GM18873 (cell line): ENCODE measurements around the gene MOB3A.

Experiments used
- ATAC-seq: cut with Tn5 transposase; IDR thresholded peaks from one replicate; pipeline ENCODE4 v1.9.1; 2021; ENCODE audit warnings: mild to moderate bottlenecking, moderate library complexity, moderate number of reproducible peaks; ENCODE audit not compliant: unreplicated experiment, low FRiP score

The MOB3A gene

DNA sequence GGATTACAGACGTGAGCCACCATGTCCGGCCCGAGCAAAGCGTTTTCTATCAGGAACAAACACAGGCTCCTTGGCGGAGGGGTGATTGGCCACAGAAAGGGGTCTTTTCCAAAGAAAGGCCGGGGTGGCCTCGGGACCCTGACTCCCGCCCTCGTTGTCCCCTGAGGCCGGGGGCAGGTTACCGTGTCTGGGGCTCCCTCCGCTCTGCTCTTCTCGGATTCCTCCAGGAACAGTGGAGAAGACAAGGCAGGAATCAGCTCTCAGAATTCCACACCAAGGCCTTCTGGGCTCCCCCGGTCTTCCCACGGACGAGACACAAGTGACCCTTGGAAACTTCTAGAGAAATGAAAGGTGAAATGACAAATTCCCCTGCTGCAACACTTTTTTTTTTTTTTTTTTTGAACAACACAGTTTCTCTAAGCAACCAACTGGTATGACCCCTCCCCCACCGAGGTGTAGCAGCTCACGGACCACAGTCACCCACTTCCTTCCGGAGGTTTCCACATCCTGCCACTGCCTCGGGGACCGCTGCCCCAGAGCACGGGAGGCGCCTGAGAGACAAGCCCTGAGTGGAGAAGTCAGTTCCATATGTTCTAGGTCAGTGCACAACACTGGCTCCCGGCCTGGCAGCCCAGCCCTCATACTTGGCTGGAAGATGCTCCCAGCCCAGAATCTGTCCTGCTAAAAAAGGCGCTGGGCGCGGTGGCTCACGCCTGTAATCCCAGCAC lies 11.0 kb downstream of the MOB3A start:
- peak; percentile 39 for ATAC-seq

DNA sequence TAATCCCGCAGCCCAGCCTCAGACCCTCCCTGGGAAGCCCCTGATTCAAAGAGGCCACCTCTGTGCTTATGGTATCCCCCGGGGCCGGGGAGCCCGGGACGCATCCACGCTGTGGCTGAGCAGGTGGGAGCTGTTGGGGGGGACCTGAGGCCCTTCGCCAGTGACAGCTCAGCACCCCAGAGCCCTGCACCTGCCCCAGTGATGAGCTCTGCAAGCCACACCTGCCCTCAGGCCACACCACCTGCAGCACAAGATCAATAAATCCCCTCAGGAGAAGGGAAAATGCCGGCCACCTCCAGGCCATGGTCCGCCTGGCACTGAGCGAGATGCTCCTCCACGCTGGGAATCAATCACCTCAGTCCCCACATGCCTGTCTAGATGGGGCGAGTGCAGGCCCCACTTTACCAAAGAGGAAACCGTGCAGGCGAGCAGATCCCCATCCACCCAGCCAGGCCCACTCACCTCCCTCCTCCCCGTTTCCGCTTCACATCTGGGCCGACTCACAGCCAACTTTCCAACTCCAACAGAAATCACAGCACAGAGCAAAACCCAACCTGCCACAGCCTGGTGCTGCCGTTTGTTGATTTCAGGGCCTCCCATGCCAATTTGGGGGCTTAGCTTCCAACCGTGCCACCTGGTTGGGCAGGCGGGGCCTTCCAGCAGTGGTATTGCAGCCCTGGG lies 12.8 kb downstream of the MOB3A start:
- ATAC-seq = no peak

DNA sequence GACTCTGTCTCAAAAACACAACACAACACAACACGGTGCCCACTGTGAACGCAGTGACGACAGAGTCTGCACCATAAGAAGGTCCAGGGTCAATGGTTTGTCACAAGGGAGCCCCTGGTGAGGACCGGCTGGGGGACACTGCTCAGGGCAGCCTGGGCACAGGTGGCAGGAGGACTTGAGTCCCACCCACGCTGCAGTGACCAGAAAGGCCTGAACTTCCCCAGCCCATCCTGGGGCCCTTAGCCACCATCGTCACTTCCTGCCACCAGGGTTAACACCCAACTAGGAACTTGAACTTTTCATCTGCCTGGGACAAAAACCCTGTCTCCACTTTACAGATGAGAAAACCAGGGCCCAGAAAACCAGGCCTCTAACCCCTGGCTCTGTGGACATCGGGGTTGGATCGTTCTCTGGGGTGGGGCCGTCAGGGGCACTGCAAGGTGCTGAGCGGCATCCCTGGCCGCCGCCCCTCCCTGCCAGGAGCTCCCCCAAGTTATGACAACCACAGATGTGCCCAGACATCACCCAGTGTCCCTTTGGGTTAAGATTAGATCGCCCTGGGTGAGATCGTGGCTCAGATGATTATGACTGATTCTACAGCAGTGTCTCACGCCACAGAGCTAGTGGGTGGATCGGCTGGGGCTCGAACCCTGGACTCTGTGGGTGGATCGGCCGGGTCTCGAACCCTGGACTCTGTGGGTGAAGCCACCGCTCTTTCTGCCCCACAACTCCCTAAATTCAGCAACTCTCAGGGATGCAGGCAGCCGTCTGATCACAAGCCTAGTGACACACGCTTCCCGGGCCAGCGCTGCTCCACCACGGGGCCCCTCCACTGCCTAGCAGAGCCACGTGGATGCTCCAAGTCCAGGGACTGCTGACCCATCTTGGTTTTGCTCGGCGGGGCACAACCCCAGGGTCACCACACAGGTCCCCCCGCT lies 14.0 kb downstream of the MOB3A start:
- no peak for ATAC-seq

DNA sequence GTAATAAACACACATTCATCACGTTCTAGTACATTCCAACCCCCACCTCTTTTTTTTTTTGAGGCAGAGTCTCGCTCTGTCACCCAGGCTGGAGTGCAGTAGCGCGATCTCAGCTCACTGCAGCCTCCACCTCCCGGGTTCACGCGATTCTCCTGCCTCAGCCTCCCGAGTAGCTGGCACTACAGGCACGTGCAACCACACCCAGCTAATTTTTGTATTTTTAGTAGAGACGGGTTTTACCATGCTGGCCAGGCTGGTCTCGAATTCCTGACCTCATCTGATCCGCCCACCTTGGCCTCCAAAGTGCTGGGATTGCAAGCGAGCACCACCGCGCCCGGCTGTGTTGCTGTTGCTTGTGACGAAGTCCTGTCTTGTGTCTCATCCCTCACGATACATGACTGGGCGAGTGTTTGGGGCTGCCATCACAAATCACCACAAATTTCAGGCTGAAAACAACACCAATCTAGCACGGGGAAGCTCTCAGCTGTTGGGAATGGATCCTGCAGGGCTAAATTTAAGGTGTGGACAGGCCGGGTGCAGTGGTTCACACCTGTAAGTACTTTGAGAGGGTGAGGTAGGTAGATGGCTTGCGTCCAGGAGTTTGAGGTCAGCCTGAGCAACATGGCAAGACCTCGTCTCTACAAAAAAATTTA lies 15.7 kb downstream of the MOB3A start:
- no peak for ATAC-seq

DNA sequence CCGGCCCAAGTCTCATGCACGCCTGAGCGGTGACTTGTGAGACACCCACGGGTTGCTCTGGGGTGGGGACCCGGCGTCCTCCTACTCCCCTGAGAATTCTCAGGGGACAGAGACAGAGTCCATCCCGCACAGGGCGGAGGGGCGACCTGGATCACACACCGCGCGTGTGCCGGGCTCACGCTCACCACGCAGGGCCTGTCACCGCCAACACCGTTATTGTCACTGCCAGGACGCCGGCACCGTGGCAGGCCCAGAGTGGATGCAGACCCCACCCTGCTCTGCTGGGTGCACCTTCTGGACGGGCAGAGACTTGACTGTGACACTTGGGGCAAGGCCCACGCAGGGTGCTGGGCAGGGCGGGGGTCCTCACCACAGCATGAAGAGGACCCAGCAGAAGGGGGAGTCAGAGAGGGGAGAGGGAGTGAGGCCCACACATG lies 16.2 kb downstream of the MOB3A start:
- no peak for ATAC-seq

DNA sequence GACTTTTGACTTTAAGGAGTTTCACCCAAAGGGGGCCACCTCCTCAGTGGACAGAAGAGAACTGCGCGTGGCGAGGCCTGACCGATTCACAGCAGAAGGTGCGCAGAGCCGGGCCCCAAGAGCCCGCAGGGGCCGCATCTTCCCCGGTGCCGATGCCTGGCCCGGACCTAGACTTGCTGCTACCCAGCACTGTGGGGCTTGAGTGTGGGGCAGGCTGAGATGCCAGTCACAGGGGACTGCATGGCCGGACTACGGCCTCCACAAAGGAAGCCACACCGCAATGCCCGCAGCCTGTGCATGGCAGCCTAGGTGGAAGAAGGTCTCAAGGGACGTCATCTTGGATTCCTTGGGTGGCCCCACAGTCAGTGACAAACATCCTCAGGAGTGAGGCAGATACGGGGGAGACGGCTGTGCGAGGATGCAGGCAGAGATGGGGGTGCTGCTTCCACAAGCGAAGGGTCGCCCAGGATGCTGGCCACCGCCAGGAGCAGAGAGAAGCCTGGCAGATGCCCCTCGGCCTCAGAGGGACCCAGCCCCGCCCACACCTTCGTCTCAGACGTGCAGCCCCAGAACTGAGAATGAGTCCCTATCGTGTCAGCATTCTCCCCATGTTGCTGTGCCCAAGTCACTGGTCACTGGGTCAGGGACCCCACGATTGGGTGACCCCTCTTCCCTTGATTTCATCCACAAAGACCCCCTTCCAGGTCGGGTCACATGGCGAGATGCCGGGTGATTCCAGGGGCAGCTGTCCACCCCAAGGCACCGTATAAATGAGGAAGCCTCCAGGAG lies 16.9 kb downstream of the MOB3A start:
- no peak for ATAC-seq

DNA sequence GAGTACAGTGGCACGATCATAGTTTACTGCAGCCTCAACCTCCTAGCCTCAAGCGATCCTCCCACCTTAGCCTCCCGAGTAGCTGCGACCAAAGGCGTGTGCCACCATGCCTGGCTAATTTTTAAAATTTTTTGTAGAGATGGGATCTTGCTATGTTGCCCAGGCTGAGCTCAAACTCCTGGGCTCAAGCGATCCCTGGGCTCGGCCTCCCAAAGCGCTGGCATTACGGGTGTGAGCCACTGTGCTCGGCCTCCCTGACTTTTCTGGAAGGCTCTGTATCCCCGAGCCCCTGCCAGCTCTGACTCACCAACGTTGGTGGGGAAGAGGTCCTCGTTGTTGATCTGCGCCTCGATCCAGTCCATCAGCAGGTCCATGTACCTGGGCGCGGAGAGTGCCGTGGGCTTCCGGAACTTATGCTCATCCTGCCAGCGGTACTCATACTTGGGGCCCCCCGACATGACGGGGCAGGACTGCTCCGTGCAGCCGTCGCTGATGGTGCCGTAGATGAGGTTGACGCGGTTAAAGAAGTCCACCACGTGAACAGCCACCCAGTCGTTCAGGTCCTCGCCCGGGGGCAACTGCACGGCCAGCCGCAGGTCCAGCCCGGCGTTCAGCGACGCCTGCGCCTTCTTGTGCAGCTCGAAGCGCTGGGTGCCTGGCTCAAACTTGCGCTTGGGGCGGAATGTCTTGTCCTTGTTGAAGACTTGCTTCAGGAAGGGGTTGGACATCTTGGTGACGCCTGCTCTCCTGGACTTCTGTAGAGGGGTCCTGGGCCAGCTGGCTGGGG lies 18.1 kb downstream of the MOB3A start:
- ATAC-seq = no peak

DNA sequence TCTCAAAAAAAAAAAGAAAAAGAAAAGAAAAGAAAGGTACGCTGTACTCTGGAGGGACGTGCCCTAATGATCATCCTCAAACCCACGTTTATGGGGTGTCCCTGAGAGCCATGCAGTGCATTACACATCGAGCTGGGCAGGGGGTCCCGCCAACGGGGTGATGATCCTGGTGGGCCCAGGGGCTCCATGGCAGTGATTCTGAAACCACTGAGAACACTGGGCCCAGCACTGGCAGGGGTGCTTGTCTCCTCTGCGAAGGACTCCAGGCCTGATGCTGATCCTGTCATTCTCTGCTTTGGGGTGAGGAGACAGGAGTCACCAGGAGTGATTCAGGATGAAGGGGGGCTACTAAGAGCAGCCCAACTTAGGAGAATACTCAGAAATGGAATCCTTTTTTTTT lies 18.7 kb downstream of the MOB3A start:
- ATAC-seq = no peak

DNA sequence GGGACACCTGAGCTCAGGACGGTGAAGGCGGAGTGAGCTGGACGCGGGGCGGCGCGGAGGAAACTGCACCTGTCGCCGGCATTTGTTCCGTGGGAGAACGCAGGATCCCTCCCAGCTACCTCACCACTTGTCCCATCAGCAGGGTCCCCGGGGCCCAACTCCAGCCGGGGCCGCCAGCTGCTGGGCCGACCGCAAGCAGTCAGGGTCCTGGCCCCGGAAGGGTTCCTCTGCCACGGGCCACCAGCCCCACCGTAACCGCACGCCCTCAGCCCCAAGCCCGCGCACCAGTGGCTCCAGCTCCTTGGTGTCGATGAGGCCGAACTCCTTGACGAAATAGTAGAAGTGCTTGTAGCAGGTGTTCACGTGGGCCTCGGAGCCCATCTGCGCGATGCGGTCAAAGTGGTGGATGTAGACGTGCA lies 19.6 kb downstream of the MOB3A start:
- no peak for ATAC-seq

DNA sequence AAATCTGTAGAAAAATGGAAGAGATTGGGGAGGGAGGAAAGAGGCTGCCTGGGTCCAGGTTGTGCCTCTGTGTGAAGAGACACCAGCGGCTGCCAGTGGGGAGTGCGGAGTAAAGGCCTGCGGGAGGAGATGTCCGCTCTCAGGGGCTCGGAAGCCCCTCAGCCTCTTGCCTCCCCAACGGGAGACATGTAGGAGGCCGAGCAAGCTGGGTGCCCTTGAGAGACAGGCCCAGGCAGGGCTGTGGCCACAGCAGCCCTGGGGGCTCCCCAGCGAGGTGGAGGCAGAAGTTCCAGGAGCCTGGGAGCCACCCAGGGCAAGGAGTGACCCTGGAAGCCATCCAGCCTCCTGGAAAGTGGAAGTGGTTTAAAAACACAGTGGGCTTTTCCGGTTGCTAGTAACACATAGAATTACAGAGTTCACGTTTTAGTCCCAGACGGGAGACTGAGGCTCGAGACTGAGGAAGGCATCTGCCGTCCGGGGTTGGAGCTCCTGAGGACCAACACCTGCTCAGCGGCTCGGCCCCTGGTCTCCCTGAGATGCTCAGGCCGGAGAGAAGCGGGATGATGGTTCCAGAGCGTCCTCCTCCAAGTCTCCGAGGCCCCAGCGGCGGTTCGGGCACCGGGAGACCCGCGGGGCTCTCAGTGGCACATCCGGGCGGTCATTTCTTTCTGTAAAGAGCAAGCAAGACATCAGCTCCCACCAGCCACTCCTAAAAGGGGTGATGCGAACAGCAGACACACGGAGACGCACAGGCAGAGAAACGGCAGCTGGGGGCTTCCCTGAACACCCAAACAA lies 23.2 kb downstream of the MOB3A start:
- ATAC-seq = no peak

DNA sequence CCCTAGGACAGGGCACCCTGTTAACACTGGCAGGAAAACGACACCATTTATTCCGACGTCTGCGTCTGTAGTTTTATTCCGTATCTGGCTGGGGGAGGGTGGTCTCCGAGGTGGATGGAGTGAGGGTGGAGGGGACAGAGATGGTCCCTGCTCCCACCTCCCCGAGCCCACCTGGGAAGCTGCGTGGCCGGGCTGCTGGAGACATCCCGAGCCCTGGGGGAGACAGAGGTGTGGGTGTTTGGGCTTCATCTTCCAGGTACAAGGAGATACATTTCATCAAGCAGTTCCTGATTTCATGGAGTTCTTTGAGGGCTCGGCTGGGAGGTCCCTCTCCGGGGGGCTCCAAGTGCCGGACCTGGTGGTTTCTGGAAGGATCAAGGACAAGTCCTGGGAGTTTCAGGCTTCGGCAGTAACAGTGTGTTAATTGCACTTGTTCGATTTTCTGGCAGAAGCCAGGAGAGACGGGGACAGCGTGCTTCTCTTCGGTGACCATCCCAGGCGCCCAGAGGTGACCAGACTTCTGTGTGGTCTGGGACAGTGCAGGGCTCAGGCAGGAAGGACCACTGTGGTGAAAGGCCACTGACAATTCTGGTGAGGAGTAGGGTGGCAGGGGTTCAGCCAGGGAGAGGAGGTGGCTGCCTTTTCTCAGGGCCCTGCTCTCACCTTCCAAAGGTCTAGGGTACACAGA lies 25.0 kb downstream of the MOB3A start:
- no peak for ATAC-seq

DNA sequence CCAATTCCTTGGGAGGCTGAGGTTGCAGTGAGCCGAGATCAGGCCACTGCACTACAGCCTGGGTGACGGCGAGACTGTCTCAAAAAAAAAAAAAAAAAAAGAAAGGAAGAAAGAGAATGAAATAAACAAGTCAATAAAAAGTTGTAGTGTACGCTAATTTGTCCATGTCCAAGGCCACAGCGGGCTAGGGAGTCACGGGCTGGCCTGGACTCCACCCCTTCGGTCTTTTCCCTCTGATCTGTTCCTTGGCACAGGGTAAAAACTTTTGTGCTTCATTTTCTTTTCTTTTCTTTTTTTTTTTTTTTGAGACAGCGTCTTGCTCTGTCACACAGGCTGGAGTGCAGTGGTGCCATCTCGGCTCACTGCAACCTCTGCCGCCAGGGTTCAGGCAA lies 25.7 kb downstream of the MOB3A start:
- ATAC-seq = no peak

DNA sequence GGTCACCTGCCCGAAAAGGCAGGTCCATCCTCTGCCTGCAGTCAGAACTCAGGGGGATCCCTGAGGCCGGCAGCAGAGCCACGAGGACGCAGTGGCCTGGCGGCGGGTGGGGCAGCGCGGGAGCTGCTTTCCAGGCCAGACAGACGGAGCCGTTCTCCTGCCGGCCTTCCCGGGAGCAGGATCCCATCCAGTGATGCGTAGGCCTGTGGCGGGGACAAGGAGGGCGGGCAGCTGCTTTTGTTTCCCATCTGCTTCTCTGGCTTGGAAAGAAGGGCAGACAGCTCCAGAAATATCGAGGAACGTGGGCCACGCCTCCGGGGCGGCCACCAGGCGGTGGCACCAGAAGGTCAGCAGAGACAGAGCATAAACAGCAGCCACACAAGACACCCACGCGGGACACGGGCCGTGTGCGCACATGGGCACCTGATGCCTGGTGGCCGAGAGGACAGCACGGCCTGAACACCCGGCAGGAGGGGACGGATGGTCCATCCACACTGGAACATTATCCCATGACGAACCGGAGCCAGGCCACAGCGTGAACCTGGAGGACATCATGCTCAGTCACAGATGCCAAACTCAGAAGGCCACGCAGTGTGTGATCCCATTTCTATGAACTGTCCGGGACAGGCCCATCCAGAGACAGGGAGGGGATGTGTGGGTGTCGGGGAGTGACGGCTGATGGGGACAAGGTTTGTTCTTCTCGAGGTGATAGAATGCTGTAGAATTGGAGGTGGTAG lies 31.2 kb downstream of the MOB3A start:
- ATAC-seq = no peak

DNA sequence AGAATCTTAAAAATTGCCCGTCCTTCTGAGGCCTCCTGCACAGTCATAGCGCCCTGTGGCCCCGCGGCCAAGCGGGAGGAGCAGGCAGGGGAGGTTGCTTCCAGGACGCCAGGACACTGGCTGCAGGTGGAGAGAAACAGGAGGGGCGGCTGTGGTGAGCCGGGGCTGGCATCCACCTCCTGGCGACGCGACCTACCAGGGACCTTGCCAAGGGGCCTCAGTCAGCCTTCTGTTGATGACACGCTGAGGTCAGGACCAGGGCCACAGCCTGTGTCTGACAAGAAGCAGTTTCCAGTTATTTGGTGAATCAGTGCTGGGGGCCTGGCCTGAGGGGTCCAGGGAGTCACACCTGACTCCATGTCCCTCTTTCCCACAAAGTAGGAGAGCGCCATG lies 31.7 kb downstream of the MOB3A start:
- ATAC-seq = no peak

DNA sequence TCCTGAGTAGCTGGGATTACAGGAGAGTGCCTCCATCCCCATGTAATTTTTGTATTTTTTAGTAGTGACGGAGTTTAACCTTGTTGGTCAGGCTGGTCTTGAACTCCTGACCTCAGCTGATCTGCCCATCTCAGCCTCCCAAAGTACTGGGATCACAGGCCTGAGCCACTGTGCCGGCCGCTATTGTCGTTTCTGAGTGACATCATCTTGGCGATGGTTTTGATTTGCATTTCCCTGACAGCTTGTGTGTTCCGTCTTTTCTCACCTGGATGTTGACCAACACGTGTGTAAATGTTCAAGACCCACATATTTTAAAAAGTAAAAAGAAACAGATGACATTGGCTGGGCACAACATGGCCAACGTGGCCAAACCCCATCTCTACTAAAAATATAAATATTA lies 32.3 kb downstream of the MOB3A start:
- ATAC-seq = no peak

DNA sequence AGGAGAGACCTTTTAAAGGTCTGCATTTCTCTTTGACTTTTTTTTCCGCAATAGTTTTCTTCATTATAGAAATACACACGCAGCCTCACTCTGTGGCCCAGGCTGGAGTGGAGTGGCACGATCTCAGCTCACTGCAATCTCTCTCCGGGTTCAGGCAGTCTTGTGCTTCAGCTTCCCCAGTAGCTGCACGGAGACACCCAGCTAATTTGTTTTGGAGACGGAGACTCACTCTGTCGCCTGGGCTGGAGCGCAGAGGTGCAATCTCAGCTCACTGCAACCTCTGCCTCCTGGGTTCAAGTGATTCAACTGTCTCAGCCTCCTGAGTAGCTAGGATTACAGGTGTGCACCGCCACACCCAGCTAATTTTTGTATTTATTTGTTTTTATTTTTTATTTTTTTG lies 33.4 kb downstream of the MOB3A start:
- ATAC-seq = no peak

DNA sequence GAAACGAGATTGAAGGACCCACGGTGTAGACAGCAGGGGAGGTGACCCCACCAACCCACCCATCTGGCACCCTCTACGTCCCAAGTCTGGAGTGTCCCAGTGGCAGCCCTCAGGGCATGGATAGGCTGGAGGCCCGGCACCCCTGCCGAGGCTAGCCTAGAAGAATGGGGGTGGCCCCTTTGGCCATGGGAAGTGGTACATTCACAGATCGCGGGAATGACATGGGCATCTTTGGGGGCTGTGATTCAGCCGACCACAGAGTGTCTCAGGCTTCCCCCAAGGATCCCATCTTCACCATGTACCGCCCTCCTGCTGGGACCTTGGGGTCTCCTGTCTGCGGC lies 33.8 kb downstream of the MOB3A start:
- no peak for ATAC-seq
